Measurements from ENCODE around the gene CCDC198. TPM values are rescaled to one million over a fixed set of nuclear protein-coding genes. Genes with fewer than 3 reads are reported as not detected.

Gene CCDC198
- total and polyA plus RNA-seq, 2 experiments from 2014 or later, result not detected

DNA sequence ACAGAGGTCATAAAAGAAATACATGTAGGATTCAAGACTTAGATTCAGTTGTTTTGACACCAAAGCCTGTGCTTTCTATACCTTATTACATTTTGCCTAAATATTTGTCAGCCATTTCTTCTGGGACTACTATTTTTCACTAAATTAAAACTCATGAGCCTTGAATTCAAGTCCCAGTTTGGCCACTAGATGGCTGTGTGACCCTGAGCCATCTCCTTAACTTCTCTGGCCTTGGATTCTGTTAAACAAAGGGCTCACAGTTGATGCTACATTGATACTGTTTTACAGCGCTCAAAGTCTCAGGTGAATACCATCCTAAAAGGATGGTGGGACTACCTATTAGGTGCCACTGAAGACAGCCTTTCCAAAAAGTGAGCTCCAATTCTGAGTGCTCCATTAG lies 39.6 kb upstream of the CCDC198 start:
- H3K27ac ChIP-seq (ENCODE audit: low read depth), result no peak overlapping the region
- no peak overlapping the region for H3K4me2 ChIP-seq

More for the DNA sequence above, 39.6 kb upstream of the CCDC198 start:
- H3K4me3 ChIP-seq, result no peak overlapping the region
- H3K9me2 ChIP-seq (ENCODE audit: insufficient read depth), result 0 out of 2 replicates have a peak, but pooled peaks cover 3% of the 10 kb centered on the region
- no peaks in the 10 kb centered on the region for H3F3A ChIP-seq (replicated peaks; ENCODE audit: low read depth)
- H3K4me1 ChIP-seq (ENCODE audit: insufficient read depth), result no peaks in the 10 kb centered on the region
- no peaks in the 10 kb centered on the region for H3K36me3 ChIP-seq (ENCODE audit: insufficient read depth)
- Mint-ChIP-seq H3K27ac (no peak overlapping the region), H3K4me3 (no peak overlapping the region), H3K36me3 (ENCODE audit: low read depth) (no peaks in the 10 kb centered on the region), H3K4me1 (no peaks in the 10 kb centered on the region), H3K9me3 (no peaks in the 10 kb centered on the region), H3K27me3 (ENCODE audit: insufficient read depth, low read depth, poor library complexity) (no peaks in the 10 kb centered on the region)
- no peaks in the 10 kb centered on the region for H3K27me3 ChIP-seq (ENCODE audit: insufficient read depth)
- peak; percentile 63 for DNase-seq (ENCODE audit: low spot score)
- ATAC-seq, result peak; percentile 46
- TF ChIP-seq, protein P1, sequence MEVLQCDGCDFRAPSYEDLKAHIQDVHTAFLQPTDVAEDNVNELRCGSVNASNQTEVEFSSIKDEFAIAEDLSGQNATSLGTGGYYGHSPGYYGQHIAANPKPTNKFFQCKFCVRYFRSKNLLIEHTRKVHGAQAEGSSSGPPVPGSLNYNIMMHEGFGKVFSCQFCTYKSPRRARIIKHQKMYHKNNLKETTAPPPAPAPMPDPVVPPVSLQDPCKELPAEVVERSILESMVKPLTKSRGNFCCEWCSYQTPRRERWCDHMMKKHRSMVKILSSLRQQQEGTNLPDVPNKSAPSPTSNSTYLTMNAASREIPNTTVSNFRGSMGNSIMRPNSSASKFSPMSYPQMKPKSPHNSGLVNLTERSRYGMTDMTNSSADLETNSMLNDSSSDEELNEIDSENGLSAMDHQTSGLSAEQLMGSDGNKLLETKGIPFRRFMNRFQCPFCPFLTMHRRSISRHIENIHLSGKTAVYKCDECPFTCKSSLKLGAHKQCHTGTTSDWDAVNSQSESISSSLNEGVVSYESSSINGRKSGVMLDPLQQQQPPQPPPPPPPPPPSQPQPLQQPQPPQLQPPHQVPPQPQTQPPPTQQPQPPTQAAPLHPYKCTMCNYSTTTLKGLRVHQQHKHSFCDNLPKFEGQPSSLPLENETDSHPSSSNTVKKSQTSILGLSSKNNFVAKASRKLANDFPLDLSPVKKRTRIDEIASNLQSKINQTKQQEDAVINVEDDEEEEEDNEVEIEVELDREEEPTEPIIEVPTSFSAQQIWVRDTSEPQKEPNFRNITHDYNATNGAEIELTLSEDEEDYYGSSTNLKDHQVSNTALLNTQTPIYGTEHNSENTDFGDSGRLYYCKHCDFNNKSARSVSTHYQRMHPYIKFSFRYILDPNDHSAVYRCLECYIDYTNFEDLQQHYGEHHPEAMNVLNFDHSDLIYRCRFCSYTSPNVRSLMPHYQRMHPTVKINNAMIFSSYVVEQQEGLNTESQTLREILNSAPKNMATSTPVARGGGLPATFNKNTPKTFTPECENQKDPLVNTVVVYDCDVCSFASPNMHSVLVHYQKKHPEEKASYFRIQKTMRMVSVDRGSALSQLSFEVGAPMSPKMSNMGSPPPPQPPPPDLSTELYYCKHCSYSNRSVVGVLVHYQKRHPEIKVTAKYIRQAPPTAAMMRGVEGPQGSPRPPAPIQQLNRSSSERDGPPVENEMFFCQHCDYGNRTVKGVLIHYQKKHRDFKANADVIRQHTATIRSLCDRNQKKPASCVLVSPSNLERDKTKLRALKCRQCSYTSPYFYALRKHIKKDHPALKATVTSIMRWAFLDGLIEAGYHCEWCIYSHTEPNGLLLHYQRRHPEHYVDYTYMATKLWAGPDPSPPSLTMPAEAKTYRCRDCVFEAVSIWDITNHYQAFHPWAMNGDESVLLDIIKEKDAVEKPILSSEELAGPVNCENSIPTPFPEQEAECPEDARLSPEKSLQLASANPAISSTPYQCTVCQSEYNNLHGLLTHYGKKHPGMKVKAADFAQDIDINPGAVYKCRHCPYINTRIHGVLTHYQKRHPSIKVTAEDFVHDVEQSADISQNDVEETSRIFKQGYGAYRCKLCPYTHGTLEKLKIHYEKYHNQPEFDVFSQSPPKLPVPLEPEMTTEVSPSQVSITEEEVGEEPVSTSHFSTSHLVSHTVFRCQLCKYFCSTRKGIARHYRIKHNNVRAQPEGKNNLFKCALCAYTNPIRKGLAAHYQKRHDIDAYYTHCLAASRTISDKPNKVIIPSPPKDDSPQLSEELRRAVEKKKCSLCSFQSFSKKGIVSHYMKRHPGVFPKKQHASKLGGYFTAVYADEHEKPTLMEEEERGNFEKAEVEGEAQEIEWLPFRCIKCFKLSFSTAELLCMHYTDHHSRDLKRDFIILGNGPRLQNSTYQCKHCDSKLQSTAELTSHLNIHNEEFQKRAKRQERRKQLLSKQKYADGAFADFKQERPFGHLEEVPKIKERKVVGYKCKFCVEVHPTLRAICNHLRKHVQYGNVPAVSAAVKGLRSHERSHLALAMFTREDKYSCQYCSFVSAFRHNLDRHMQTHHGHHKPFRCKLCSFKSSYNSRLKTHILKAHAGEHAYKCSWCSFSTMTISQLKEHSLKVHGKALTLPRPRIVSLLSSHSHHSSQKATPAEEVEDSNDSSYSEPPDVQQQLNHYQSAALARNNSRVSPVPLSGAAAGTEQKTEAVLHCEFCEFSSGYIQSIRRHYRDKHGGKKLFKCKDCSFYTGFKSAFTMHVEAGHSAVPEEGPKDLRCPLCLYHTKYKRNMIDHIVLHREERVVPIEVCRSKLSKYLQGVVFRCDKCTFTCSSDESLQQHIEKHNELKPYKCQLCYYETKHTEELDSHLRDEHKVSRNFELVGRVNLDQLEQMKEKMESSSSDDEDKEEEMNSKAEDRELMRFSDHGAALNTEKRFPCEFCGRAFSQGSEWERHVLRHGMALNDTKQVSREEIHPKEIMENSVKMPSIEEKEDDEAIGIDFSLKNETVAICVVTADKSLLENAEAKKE (CRISPR knock-in tag; IDR thresholded peaks at IDR 0.05), result no peak
- TF ChIP-seq, protein P2, sequence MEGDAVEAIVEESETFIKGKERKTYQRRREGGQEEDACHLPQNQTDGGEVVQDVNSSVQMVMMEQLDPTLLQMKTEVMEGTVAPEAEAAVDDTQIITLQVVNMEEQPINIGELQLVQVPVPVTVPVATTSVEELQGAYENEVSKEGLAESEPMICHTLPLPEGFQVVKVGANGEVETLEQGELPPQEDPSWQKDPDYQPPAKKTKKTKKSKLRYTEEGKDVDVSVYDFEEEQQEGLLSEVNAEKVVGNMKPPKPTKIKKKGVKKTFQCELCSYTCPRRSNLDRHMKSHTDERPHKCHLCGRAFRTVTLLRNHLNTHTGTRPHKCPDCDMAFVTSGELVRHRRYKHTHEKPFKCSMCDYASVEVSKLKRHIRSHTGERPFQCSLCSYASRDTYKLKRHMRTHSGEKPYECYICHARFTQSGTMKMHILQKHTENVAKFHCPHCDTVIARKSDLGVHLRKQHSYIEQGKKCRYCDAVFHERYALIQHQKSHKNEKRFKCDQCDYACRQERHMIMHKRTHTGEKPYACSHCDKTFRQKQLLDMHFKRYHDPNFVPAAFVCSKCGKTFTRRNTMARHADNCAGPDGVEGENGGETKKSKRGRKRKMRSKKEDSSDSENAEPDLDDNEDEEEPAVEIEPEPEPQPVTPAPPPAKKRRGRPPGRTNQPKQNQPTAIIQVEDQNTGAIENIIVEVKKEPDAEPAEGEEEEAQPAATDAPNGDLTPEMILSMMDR (conservative IDR thresholded peaks at IDR 0.05; ENCODE audit: low read depth in 2 of 2), result peak; percentile 68 to 73
- H2AFZ ChIP-seq, result no peak overlapping the region
- no peaks in the 10 kb centered on the region for H3K79me2 ChIP-seq (replicated peaks; ENCODE audit: insufficient read depth)
- H4K20me1 ChIP-seq (replicated peaks; ENCODE audit: insufficient read depth), result no peaks in the 10 kb centered on the region
